Keratinocyte (primary cell): ENCODE results near the gene INPP4B.

Experiments
- EZH2 ChIP-seq: IDR thresholded peaks from one replicate; pipeline ENCODE4 v1.6.1; 2012; ENCODE audit warnings: inconsistent platforms, mild to moderate bottlenecking, low read length, moderate library complexity
- TF ChIP-seq, protein P1 (sequence below), 3 experiments: IDR thresholded peaks in 1 of 3; conservative IDR thresholded peaks in 1 of 3; optimal IDR thresholded peaks in 1 of 3; 2 replicates in 2 of 3; 3 replicates in 1 of 3; pipeline versions ENCODE3 to v1.5.1; 2011; ENCODE audit warnings: low read length in 3 of 3, mild to moderate bottlenecking in 3 of 3, moderate library complexity in 2 of 3, control low read depth in 1 of 3, inconsistent platforms in 1 of 3; ENCODE audit not compliant: insufficient read depth in 2 of 3; ENCODE audit errors: extremely low read depth in 1 of 3

DNA sequence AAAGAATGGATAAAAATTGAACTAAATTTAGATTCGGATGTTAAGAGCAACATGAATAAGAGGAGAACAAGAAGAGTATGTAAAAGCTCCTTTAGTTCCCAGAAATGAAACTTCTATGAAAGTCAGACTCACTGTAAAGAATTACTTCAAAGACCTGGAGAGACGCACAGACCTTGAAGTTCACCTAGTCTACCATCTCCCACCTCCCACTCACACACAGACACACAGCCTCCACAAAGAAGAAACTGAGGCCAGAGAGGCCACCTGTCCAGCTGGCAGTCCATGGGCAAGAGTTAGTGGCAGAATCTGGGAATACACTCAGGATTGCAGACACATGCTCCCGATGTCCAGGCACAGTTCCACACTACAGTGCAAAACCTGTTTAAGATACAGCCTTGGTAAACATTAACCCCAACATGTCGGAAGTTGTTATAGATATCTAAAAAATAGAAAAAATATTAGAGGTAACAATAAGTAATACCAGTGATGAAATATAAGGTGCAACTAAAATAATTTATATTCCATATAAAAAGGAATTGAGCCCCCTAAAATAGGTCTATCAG is 288.8 kb downstream of the INPP4B start:
- TF ChIP-seq, protein P1, sequence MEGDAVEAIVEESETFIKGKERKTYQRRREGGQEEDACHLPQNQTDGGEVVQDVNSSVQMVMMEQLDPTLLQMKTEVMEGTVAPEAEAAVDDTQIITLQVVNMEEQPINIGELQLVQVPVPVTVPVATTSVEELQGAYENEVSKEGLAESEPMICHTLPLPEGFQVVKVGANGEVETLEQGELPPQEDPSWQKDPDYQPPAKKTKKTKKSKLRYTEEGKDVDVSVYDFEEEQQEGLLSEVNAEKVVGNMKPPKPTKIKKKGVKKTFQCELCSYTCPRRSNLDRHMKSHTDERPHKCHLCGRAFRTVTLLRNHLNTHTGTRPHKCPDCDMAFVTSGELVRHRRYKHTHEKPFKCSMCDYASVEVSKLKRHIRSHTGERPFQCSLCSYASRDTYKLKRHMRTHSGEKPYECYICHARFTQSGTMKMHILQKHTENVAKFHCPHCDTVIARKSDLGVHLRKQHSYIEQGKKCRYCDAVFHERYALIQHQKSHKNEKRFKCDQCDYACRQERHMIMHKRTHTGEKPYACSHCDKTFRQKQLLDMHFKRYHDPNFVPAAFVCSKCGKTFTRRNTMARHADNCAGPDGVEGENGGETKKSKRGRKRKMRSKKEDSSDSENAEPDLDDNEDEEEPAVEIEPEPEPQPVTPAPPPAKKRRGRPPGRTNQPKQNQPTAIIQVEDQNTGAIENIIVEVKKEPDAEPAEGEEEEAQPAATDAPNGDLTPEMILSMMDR (optimal IDR thresholded peaks at IDR 0.05 in 1 of 3, IDR thresholded peaks at IDR 0.05 in 1 of 3, conservative IDR thresholded peaks at IDR 0.05 in 1 of 3; ENCODE audit: extremely low read depth in 1 of 3, insufficient read depth in 2 of 3, low read length in 3 of 3), result no peak
- TF ChIP-seq EZH2, result no peak
